ENCODE measurements around the gene ARHGEF17.

Gene ARHGEF17

GRCh38 chr11:73296501-73297230, 11.4 kb upstream of the ARHGEF17 start:
- no peaks in the 10 kb centered on the region for H3K27me3 ChIP-seq (ENCODE audit: control insufficient read depth in 1 of 2, insufficient read depth in 2 of 2, low read length in 2 of 2)
- H3K4me1 ChIP-seq (ENCODE audit: insufficient read depth, low read length), result no peaks in the 10 kb centered on the region
- no peak overlapping the region for H3K9ac ChIP-seq (ENCODE audit: low read length)
- H3K27ac ChIP-seq (ENCODE audit: low read depth, low read length), result no peak overlapping the region
- H3K36me3 ChIP-seq (ENCODE audit: insufficient read depth, low read length), result no peaks in the 10 kb centered on the region
- no peaks in the 10 kb centered on the region for H3K9me3 ChIP-seq (ENCODE audit: low read length)
- no peak overlapping the region for H3K4me3 ChIP-seq (ENCODE audit: low read depth in 1 of 2, low read length in 2 of 2)

- H3K4me1 ChIP-seq (ENCODE audit: insufficient read depth, low read length), result no peaks in the 10 kb centered on the region
- no peak overlapping the region for H3K9ac ChIP-seq (ENCODE audit: low read length)
- no peak overlapping the region for H3K4me3 ChIP-seq (ENCODE audit: low read depth in 1 of 2, low read length in 2 of 2)
- H3K9me3 ChIP-seq (ENCODE audit: low read length), result no peaks in the 10 kb centered on the region
- H3K27ac ChIP-seq (ENCODE audit: low read depth, low read length), result no peak overlapping the region
- no peaks in the 10 kb centered on the region for H3K36me3 ChIP-seq (ENCODE audit: insufficient read depth, low read length)
- no peaks in the 10 kb centered on the region for H3K27me3 ChIP-seq (ENCODE audit: control insufficient read depth in 1 of 2, insufficient read depth in 2 of 2, low read length in 2 of 2)
Measured at GRCh38 chr11:73297231-73297590, 10.9 kb upstream of the ARHGEF17 start.

- no peaks in the 10 kb centered on the region for H3K9me3 ChIP-seq (ENCODE audit: low read length)
- H3K27me3 ChIP-seq (ENCODE audit: control insufficient read depth in 1 of 2, insufficient read depth in 2 of 2, low read length in 2 of 2), result no peaks in the 10 kb centered on the region
Measured at GRCh38 chr11:73297702-73298101, 10.4 kb upstream of the ARHGEF17 start.

GRCh38 chr11:73298233-73298632, 9.8 kb upstream of the ARHGEF17 start:
- Histone ChIP-seq H3K9ac (ENCODE audit: low read length) (no peak overlapping the region), H3K9me3 (ENCODE audit: low read length) (no peaks in the 10 kb centered on the region), H3K4me3 (ENCODE audit: low read depth in 1 of 2, low read length in 2 of 2) (no peak overlapping the region), H3K4me1 (ENCODE audit: insufficient read depth, low read length) (no peaks in the 10 kb centered on the region), H3K27me3 (ENCODE audit: control insufficient read depth in 1 of 2, insufficient read depth in 2 of 2, low read length in 2 of 2) (no peaks in the 10 kb centered on the region), H3K27ac (ENCODE audit: low read depth, low read length) (no peak overlapping the region), H3K36me3 (ENCODE audit: insufficient read depth, low read length) (no peaks in the 10 kb centered on the region)

More at GRCh38 chr11:73297702-73298101, 10.4 kb upstream of the ARHGEF17 start:
- H3K4me3 ChIP-seq (ENCODE audit: low read depth in 1 of 2, low read length in 2 of 2), result no peak overlapping the region
- no peak overlapping the region for H3K27ac ChIP-seq (ENCODE audit: low read depth, low read length)
- no peaks in the 10 kb centered on the region for H3K4me1 ChIP-seq (ENCODE audit: insufficient read depth, low read length)
- no peak overlapping the region for H3K9ac ChIP-seq (ENCODE audit: low read length)
- no peaks in the 10 kb centered on the region for H3K36me3 ChIP-seq (ENCODE audit: insufficient read depth, low read length)

- Histone ChIP-seq H3K27ac (ENCODE audit: low read depth, low read length) (no peak overlapping the region), H3K4me1 (ENCODE audit: insufficient read depth, low read length) (no peaks in the 10 kb centered on the region), H3K36me3 (ENCODE audit: insufficient read depth, low read length) (no peaks in the 10 kb centered on the region), H3K27me3 (ENCODE audit: control insufficient read depth in 1 of 2, insufficient read depth in 2 of 2, low read length in 2 of 2) (no peaks in the 10 kb centered on the region), H3K4me3 (ENCODE audit: low read depth in 1 of 2, low read length in 2 of 2) (no peak overlapping the region), H3K9ac (ENCODE audit: low read length) (no peak overlapping the region), H3K9me3 (ENCODE audit: low read length) (no peaks in the 10 kb centered on the region)
Measured at GRCh38 chr11:73299751-73300150, 8.3 kb upstream of the ARHGEF17 start.

- H3K27me3 ChIP-seq (ENCODE audit: control insufficient read depth in 1 of 2, insufficient read depth in 2 of 2, low read length in 2 of 2), result no peaks in the 10 kb centered on the region
- no peak overlapping the region for H3K4me3 ChIP-seq (ENCODE audit: low read depth in 1 of 2, low read length in 2 of 2)
- no peaks in the 10 kb centered on the region for H3K36me3 ChIP-seq (ENCODE audit: insufficient read depth, low read length)
- H3K9me3 ChIP-seq (ENCODE audit: low read length), result no peaks in the 10 kb centered on the region
- no peak overlapping the region for H3K9ac ChIP-seq (ENCODE audit: low read length)
- peaks cover 26% of the 10 kb centered on the region for H3K4me1 ChIP-seq (ENCODE audit: insufficient read depth, low read length)
- no peak overlapping the region for H3K27ac ChIP-seq (ENCODE audit: low read depth, low read length)
Measured at GRCh38 chr11:73306069-73306841, 1.8 kb upstream of the ARHGEF17 start.

- H3K27ac ChIP-seq (ENCODE audit: low read depth, low read length), result peak overlapping the region; percentile 92
- H3K4me3 ChIP-seq (ENCODE audit: low read depth in 1 of 2, low read length in 2 of 2), result peak overlapping the region; percentile 22 to 54
- no peaks in the 10 kb centered on the region for H3K9me3 ChIP-seq (ENCODE audit: low read length)
- H3K27me3 ChIP-seq (ENCODE audit: control insufficient read depth in 1 of 2, insufficient read depth in 2 of 2, low read length in 2 of 2), result no peaks in the 10 kb centered on the region
- no peaks in the 10 kb centered on the region for H3K36me3 ChIP-seq (ENCODE audit: insufficient read depth, low read length)
- peaks cover 33% of the 10 kb centered on the region for H3K4me1 ChIP-seq (ENCODE audit: insufficient read depth, low read length)
- no peak overlapping the region for H3K9ac ChIP-seq (ENCODE audit: low read length)
Measured at GRCh38 chr11:73306977-73307322, 1.1 kb upstream of the ARHGEF17 start.

GRCh38 chr11:73307323-73308002, 613 bp upstream of the ARHGEF17 start:
- Histone ChIP-seq H3K4me3 (ENCODE audit: low read depth in 1 of 2, low read length in 2 of 2) (peak overlapping the region; percentile 79 to 88), H3K27ac (ENCODE audit: low read depth, low read length) (peak overlapping the region; percentile 92), H3K9ac (ENCODE audit: low read length) (peak overlapping the region; percentile 27), H3K9me3 (ENCODE audit: low read length) (no peaks in the 10 kb centered on the region), H3K27me3 (ENCODE audit: control insufficient read depth in 1 of 2, insufficient read depth in 2 of 2, low read length in 2 of 2) (no peaks in the 10 kb centered on the region), H3K4me1 (ENCODE audit: insufficient read depth, low read length) (peaks cover 38% of the 10 kb centered on the region), H3K36me3 (ENCODE audit: insufficient read depth, low read length) (no peaks in the 10 kb centered on the region)

GRCh38 chr11:73308961-73309919, 1.2 kb downstream of the ARHGEF17 start:
- Histone ChIP-seq H3K27me3 (ENCODE audit: control insufficient read depth in 1 of 2, insufficient read depth in 2 of 2, low read length in 2 of 2) (no peaks in the 10 kb centered on the region), H3K9ac (ENCODE audit: low read length) (peak overlapping the region; percentile 94), H3K36me3 (ENCODE audit: insufficient read depth, low read length) (peaks cover 12% of the 10 kb centered on the region), H3K4me3 (ENCODE audit: low read depth in 1 of 2, low read length in 2 of 2) (peak overlapping the region; percentile 79 to 88), H3K4me1 (ENCODE audit: insufficient read depth, low read length) (peaks cover 56% of the 10 kb centered on the region), H3K27ac (ENCODE audit: low read depth, low read length) (peak overlapping the region; percentile 92), H3K9me3 (ENCODE audit: low read length) (no peaks in the 10 kb centered on the region)

GRCh38 chr11:73310076-73310475, 2.0 kb downstream of the ARHGEF17 start:
- H3K4me3 ChIP-seq (ENCODE audit: low read depth in 1 of 2, low read length in 2 of 2), result peak overlapping the region; percentile 79 to 88
- peak overlapping the region; percentile 94 for H3K9ac ChIP-seq (ENCODE audit: low read length)
- H3K4me1 ChIP-seq (ENCODE audit: insufficient read depth, low read length), result peaks cover 64% of the 10 kb centered on the region
- H3K36me3 ChIP-seq (ENCODE audit: insufficient read depth, low read length), result peaks cover 12% of the 10 kb centered on the region
- no peaks in the 10 kb centered on the region for H3K27me3 ChIP-seq (ENCODE audit: control insufficient read depth in 1 of 2, insufficient read depth in 2 of 2, low read length in 2 of 2)
- H3K9me3 ChIP-seq (ENCODE audit: low read length), result no peaks in the 10 kb centered on the region
- peak overlapping the region; percentile 92 for H3K27ac ChIP-seq (ENCODE audit: low read depth, low read length)

Measured in muscle layer of colon (tissue), 2 donors.